Measurements from ENCODE around the gene SEMA3C.

SEMA3C gene

GRCh38 chr7:80824253-80824652 lies 94.6 kb downstream of the SEMA3C start:
- ChIA-PET POLR2A (no interaction called here), CTCF (no interaction called here)
- peaks cover 37% of the 10 kb centered on the region for H3K4me1 ChIP-seq (ENCODE audit: control insufficient read depth, insufficient read depth, low read length)
- no peak overlapping the region for H3K27ac ChIP-seq (ENCODE audit: extremely low read depth, low read depth, low read length)
- no peaks in the 10 kb centered on the region for H3K36me3 ChIP-seq (ENCODE audit: control insufficient read depth in 2 of 2, insufficient read depth in 1 of 2, low read length in 2 of 2)
- H3K4me3 ChIP-seq (ENCODE audit: low read depth, low read length): no peak overlapping the region
- H3K9me3 ChIP-seq (ENCODE audit: control insufficient read depth, insufficient read depth, low read depth, low read length): no peaks in the 10 kb centered on the region
- TF ChIP-seq ZNF776 (tag by site-specific recombination; IDR thresholded peaks at IDR 0.05; ENCODE audit: borderline replicate concordance) (no peak), ZNF623 (tag by site-specific recombination; IDR thresholded peaks at IDR 0.05) (no peak), ZNF280D (tag by site-specific recombination; IDR thresholded peaks at IDR 0.05) (no peak), KLF17 (tag by site-specific recombination; IDR thresholded peaks at IDR 0.05) (no peak), ZNF747 (tag by site-specific recombination; IDR thresholded peaks at IDR 0.05) (no peak), FEZF1 (tag by site-specific recombination; IDR thresholded peaks at IDR 0.05) (no peak), ZNF558 (tag by site-specific recombination; IDR thresholded peaks at IDR 0.05) (no peak), ZNF707 (tag by site-specific recombination; IDR thresholded peaks at IDR 0.05) (no peak), ZNF664 (tag by site-specific recombination; IDR thresholded peaks at IDR 0.05) (0 out of 2 replicates have a peak, but pooled peaks have one; percentile 30), ELK4 (IDR thresholded peaks at IDR 0.05; ENCODE audit: borderline replicate concordance, low read depth, low read length) (no peak), BCL6B (tag by site-specific recombination; IDR thresholded peaks at IDR 0.05) (no peak), HOXC10 (CRISPR knock-in tag; IDR thresholded peaks at IDR 0.05) (no peak), OVOL3 (tag by site-specific recombination; IDR thresholded peaks at IDR 0.05) (no peak), ZNF677 (tag by site-specific recombination; IDR thresholded peaks at IDR 0.05) (no peak), ZNF391 (tag by site-specific recombination; IDR thresholded peaks at IDR 0.05; ENCODE audit: borderline replicate concordance, low read depth) (no peak), ZNF76 (tag by site-specific recombination; IDR thresholded peaks at IDR 0.05; ENCODE audit: borderline replicate concordance, low read depth) (no peak), WT1 (tag by site-specific recombination; IDR thresholded peaks at IDR 0.05) (no peak), ZNF544 (tag by site-specific recombination; IDR thresholded peaks at IDR 0.05) (no peak), KLF16 (tag by site-specific recombination; IDR thresholded peaks at IDR 0.05) (no peak), ZNF660 (tag by site-specific recombination; IDR thresholded peaks at IDR 0.05) (0 out of 2 replicates have a peak, but pooled peaks have one; percentile 52)
- TF ChIP-seq, protein P1, sequence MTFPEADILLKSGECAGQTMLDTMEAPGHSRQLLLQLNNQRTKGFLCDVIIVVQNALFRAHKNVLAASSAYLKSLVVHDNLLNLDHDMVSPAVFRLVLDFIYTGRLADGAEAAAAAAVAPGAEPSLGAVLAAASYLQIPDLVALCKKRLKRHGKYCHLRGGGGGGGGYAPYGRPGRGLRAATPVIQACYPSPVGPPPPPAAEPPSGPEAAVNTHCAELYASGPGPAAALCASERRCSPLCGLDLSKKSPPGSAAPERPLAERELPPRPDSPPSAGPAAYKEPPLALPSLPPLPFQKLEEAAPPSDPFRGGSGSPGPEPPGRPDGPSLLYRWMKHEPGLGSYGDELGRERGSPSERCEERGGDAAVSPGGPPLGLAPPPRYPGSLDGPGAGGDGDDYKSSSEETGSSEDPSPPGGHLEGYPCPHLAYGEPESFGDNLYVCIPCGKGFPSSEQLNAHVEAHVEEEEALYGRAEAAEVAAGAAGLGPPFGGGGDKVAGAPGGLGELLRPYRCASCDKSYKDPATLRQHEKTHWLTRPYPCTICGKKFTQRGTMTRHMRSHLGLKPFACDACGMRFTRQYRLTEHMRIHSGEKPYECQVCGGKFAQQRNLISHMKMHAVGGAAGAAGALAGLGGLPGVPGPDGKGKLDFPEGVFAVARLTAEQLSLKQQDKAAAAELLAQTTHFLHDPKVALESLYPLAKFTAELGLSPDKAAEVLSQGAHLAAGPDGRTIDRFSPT (tag by site-specific recombination; IDR thresholded peaks at IDR 0.05): no peak
- TF ChIP-seq, protein P2, sequence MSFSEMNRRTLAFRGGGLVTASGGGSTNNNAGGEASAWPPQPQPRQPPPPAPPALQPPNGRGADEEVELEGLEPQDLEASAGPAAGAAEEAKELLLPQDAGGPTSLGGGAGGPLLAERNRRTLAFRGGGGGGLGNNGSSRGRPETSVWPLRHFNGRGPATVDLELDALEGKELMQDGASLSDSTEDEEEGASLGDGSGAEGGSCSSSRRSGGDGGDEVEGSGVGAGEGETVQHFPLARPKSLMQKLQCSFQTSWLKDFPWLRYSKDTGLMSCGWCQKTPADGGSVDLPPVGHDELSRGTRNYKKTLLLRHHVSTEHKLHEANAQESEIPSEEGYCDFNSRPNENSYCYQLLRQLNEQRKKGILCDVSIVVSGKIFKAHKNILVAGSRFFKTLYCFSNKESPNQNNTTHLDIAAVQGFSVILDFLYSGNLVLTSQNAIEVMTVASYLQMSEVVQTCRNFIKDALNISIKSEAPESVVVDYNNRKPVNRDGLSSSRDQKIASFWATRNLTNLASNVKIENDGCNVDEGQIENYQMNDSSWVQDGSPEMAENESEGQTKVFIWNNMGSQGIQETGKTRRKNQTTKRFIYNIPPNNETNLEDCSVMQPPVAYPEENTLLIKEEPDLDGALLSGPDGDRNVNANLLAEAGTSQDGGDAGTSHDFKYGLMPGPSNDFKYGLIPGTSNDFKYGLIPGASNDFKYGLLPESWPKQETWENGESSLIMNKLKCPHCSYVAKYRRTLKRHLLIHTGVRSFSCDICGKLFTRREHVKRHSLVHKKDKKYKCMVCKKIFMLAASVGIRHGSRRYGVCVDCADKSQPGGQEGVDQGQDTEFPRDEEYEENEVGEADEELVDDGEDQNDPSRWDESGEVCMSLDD (tag by site-specific recombination; IDR thresholded peaks at IDR 0.05): no peak
- TF ChIP-seq, protein P3, sequence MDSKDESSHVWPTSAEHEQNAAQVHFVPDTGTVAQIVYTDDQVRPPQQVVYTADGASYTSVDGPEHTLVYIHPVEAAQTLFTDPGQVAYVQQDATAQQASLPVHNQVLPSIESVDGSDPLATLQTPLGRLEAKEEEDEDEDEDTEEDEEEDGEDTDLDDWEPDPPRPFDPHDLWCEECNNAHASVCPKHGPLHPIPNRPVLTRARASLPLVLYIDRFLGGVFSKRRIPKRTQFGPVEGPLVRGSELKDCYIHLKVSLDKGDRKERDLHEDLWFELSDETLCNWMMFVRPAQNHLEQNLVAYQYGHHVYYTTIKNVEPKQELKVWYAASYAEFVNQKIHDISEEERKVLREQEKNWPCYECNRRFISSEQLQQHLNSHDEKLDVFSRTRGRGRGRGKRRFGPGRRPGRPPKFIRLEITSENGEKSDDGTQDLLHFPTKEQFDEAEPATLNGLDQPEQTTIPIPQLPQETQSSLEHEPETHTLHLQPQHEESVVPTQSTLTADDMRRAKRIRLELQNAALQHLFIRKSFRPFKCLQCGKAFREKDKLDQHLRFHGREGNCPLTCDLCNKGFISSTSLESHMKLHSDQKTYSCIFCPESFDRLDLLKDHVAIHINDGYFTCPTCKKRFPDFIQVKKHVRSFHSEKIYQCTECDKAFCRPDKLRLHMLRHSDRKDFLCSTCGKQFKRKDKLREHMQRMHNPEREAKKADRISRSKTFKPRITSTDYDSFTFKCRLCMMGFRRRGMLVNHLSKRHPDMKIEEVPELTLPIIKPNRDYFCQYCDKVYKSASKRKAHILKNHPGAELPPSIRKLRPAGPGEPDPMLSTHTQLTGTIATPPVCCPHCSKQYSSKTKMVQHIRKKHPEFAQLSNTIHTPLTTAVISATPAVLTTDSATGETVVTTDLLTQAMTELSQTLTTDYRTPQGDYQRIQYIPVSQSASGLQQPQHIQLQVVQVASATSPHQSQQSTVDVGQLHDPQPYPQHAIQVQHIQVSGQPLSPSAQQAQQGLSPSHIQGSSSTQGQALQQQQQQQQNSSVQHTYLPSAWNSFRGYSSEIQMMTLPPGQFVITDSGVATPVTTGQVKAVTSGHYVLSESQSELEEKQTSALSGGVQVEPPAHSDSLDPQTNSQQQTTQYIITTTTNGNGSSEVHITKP (tag by site-specific recombination; IDR thresholded peaks at IDR 0.05): peak; percentile 85
